Left lung (tissue), 10 donors: Measurements from ENCODE around the gene GRM5. TPM values are rescaled to one million over a fixed set of nuclear protein-coding genes. Genes with fewer than 3 reads are reported as not detected.
"Not testable (repeated sequence)": the region's sequence is repeated elsewhere in the genome, so short reads cannot be mapped to it uniquely, and the experiment has no call there.

ENCODE experiments used
- ATAC-seq: fragments of 200-7000 bp; cut with Tn5 transposase; one replicate; pipeline ENCODE4 v1.9.1; 2020; ENCODE audit warnings: moderate library complexity
- DNase-seq, 4 donors: peaks; one replicate each; pipeline ENCODE4 v3.0.0-alpha.2; 2013 to 2020
- H3K27ac ChIP-seq, 2 donors: fragments of 200-600 bp; sonication (generic) in 1 of 2; one replicate each; pipeline versions ENCODE4 v1.5.0 to v1.8.0; 2020 to 2021
- H3K27me3 ChIP-seq, 2 donors: fragments of 200-600 bp; sonication (generic) in 1 of 2; one replicate each; pipeline versions ENCODE4 v1.5.0 to v1.8.0; 2020 to 2021
- H3K36me3 ChIP-seq, 2 donors: fragments of 200-600 bp; sonication (generic) in 1 of 2; one replicate each; pipeline versions ENCODE4 v1.5.0 to v1.8.0; 2020 to 2021
- H3K4me1 ChIP-seq, 2 donors: fragments of 200-600 bp; one replicate each; pipeline ENCODE4 v1.8.0; 2021
- H3K4me3 ChIP-seq, 2 donors: fragments of 200-600 bp; sonication (generic) in 1 of 2; one replicate each; pipeline versions ENCODE4 v1.5.0 to v1.8.0; 2020 to 2021; ENCODE audit warnings: mild to moderate bottlenecking in 1 of 2
- H3K9me3 ChIP-seq, 2 donors: fragments of 200-600 bp; sonication (generic) in 1 of 2; one replicate each; pipeline versions ENCODE4 v1.5.0 to v1.8.0; 2020 to 2021
- CTCF ChIP-seq, 2 donors: fragments of 200-600 bp; sonication (generic) in 1 of 2; IDR thresholded peaks; one replicate each; pipeline versions ENCODE4 v1.5.0 to v1.8.0; 2021; ENCODE audit warnings: antibody characterized with exemption in 2 of 2
- intact Hi-C, 2 donors: fragments of 100-400 bp; cut with DNase I; formaldehyde crosslinking; loops; one replicate each; pipeline versions ENCODE4 v1.11.2 to v1.14.2; 2022
- polyA plus RNA-seq, 6 donors: library from polyadenylated mRNA; unstranded; fragments of 120-200 nt; gene quantifications; one replicate each; pipeline ENCODE4 v1.2.1, GENCODE V29; 2013; ENCODE audit not compliant: insufficient read length in 6 of 6
- total RNA-seq, 2 donors: library from RNA; stranded (reverse); fragmentation: NEBNext Ultra II Directional; extraction: Animal tissue kit (Norgen Biotek cat#: 25700); gene quantifications; one replicate each; pipeline ENCODE4 v1.2.1, GENCODE V29; 2021
- donor health status: DM: no; HTN: yes; CAD: no.
- donor health status: DM: no; HTN: no; CAD: no.

The GRM5 gene
- total and polyA plus RNA-seq, 8 donors: 0.03 to 0.08 (median 0.04) TPM; not detected in 4

DNA sequence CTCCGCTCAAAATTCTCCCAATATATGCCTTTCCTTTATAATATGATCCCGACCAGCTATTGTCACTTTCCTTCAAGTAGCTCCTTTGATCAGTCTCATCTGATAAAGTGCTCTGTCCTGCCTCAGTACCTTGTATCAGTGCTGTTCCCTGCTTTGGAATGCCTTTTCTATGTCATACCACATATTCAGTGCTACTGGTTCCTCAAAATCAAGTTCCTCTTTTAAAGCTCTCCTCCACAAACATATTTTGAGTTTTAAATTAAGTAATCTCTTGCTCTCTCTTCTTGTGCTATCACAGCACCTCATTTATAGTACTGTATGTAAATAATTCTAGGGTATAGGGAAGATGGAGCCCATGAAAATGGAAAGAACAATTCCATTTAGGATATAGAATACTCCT, 591.1 kb downstream of the GRM5 start:
- H3K4me3 ChIP-seq: no peak overlapping the region
- TF ChIP-seq CTCF (IDR thresholded peaks at IDR 0.05): no peak
- no peaks in the 10 kb centered on the region for H3K36me3 ChIP-seq
- H3K9me3 ChIP-seq: no peaks in the 10 kb centered on the region
- DNase-seq (no peak), ATAC-seq (no peak)
- intact Hi-C loops: no loop called here
- no peaks in the 10 kb centered on the region for H3K27me3 ChIP-seq
- no peak overlapping the region for H3K27ac ChIP-seq
- H3K4me1 ChIP-seq: no peaks in the 10 kb centered on the region

- H3K4me3 ChIP-seq: no peak overlapping the region
- no peaks in the 10 kb centered on the region for H3K27me3 ChIP-seq
- no peak overlapping the region for H3K27ac ChIP-seq
- TF ChIP-seq CTCF (IDR thresholded peaks at IDR 0.05): no peak
- ATAC-seq: no peak
- DNase-seq: no peak
- H3K9me3 ChIP-seq: no peaks in the 10 kb centered on the region
- intact Hi-C loops: no loop called here
- H3K36me3 ChIP-seq: no peaks in the 10 kb centered on the region
- H3K4me1 ChIP-seq: no peaks in the 10 kb centered on the region
Measured at GRCh38 chr11:88469561-88470225, 596.1 kb downstream of the GRM5 start.

- intact Hi-C loops: no loop called here
- no peaks in the 10 kb centered on the region for H3K9me3 ChIP-seq
- H3K27ac ChIP-seq: no peak overlapping the region
- DNase-seq (no peak), ATAC-seq (no peak)
- no peaks in the 10 kb centered on the region for H3K4me1 ChIP-seq
- no peak overlapping the region for H3K4me3 ChIP-seq
- no peaks in the 10 kb centered on the region for H3K36me3 ChIP-seq
- TF ChIP-seq CTCF (IDR thresholded peaks at IDR 0.05): no peak
- H3K27me3 ChIP-seq: no peaks in the 10 kb centered on the region
Measured at GRCh38 chr11:88464528-88464927, 601.3 kb downstream of the GRM5 start.

DNA sequence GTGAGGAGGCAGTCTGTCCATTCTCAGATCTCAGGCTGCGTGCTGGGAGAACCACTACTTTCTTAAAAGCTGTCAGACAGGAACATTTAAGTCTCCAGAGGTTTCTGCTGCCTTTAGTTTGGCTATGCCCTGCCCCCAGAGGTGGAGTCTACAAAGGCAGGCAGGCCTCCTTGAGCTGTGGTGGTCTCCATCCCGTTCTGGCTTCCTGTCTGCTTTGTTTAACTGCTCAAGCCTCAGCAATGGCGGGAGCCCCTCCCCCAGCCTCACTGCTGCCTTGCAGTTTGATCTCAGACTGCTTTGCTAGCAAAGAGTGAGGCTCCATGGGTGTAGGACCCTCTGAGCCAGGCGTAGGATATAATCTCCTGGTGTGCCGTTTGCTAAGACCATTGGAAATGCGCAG, 602.5 kb downstream of the GRM5 start:
- H3K4me1 ChIP-seq, DNase-seq, H3K36me3 ChIP-seq, H3K27me3 ChIP-seq, H3K27ac ChIP-seq, ATAC-seq, intact Hi-C loops, H3K9me3 ChIP-seq, H3K4me3 ChIP-seq: not testable (repeated sequence)

- intact Hi-C loops, H3K27me3 ChIP-seq, H3K27ac ChIP-seq, H3K9me3 ChIP-seq, H3K4me3 ChIP-seq, H3K4me1 ChIP-seq, ATAC-seq, DNase-seq, H3K36me3 ChIP-seq: not testable (repeated sequence)
Measured at GRCh38 chr11:88458047-88458446, 607.7 kb downstream of the GRM5 start.

- no peaks in the 10 kb centered on the region for H3K36me3 ChIP-seq
- TF ChIP-seq CTCF (IDR thresholded peaks at IDR 0.05): no peak
- no peak for DNase-seq
- H3K27ac ChIP-seq: no peak overlapping the region
- intact Hi-C loops: no loop called here
- H3K4me1 ChIP-seq: no peaks in the 10 kb centered on the region
- H3K27me3 ChIP-seq: no peaks in the 10 kb centered on the region
- H3K9me3 ChIP-seq: peaks cover 0 to 3% of the 10 kb centered on the region in 2 donors
- ATAC-seq: no peak
- H3K4me3 ChIP-seq: no peak overlapping the region
Measured at GRCh38 chr11:88455974-88456373, 609.8 kb downstream of the GRM5 start.
